Bronchial epithelial cell (primary cell): ENCODE measurements around the gene TMEM14B. TPM values are rescaled to one million over a fixed set of nuclear protein-coding genes. Genes with fewer than 3 reads are reported as not detected.
"Not testable (repeated sequence)": the region's sequence is repeated elsewhere in the genome, so short reads cannot be mapped to it uniquely, and the experiment has no call there.

Source experiments
- DNase-seq: peaks from one replicate; pipeline ENCODE4 v3.0.0-alpha.2; 2010; ENCODE audit warnings: low read depth
- FAIRE-seq: peaks from 2 replicates; lab custom pipeline; 2011; peaks lifted over from hg19 to GRCh38; lab: Jason Lieb, UNC
- H3K27me3 ChIP-seq: 2 replicates; pipeline ENCODE4 v1.5.1; 2011; ENCODE audit warnings: low read length; ENCODE audit not compliant: control insufficient read depth, insufficient read depth
- H3K36me3 ChIP-seq: 2 replicates; pipeline ENCODE4 v1.5.1; 2011; ENCODE audit warnings: low read length; ENCODE audit not compliant: control insufficient read depth, insufficient read depth
- H3K4me3 ChIP-seq: 2 replicates; pipeline ENCODE4 v1.5.1; 2011; ENCODE audit warnings: mild to moderate bottlenecking, low read depth, low read length, control low read depth
- total RNA-seq: library from RNA; depleted of rRNA; stranded (reverse); fragments of >200 nt; gene quantifications from 2 replicates; pipeline ENCODE4 v1.2.1, GENCODE V29; 2014
- TF ChIP-seq, protein P1 (sequence below): IDR thresholded peaks from 2 replicates; pipeline ENCODE4 v1.5.1; 2011; ENCODE audit warnings: mild to moderate bottlenecking, moderate library complexity, low read length, control low read depth, inconsistent platforms; ENCODE audit not compliant: insufficient read depth, severe bottlenecking

The TMEM14B gene
- total RNA-seq, 1 donor from 2014 or later = 55.8 TPM

- no peak for DNase-seq
These were observed 21.9 kb upstream of the TMEM14B start for GRCh38 chr6:10725716-10726115.

DNA sequence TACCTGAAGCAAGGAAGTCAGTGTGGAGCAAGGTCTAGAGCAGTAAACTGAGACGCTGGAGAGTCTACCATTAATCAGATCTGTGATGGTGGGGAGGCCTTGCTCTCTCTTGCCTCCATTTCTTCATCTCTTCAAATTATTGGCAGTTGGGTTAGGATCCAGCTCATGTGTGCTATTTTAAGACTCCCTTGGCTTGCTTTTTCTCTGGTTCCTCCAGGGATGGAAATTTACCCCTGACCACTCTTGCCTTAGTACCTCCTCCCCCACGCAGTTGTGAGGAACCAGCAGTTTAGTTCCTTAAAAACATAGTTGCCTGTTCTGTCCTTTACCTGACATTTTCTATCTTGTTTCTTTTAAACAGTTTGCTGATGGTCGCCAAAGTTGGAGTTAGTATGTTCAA lies 17.4 kb upstream of the TMEM14B start:
- no peak for DNase-seq
- FAIRE-seq = no peak
- H3K36me3 ChIP-seq = peaks cover 15% of the 10 kb centered on the region

More at GRCh38 chr6:10725716-10726115, 21.9 kb upstream of the TMEM14B start:
- Histone ChIP-seq H3K36me3 (peaks cover 19% of the 10 kb centered on the region), H3K4me3 (no peak overlapping the region), H3K27me3 (no peaks in the 10 kb centered on the region)
- no peak for FAIRE-seq
- TF ChIP-seq, protein P1, sequence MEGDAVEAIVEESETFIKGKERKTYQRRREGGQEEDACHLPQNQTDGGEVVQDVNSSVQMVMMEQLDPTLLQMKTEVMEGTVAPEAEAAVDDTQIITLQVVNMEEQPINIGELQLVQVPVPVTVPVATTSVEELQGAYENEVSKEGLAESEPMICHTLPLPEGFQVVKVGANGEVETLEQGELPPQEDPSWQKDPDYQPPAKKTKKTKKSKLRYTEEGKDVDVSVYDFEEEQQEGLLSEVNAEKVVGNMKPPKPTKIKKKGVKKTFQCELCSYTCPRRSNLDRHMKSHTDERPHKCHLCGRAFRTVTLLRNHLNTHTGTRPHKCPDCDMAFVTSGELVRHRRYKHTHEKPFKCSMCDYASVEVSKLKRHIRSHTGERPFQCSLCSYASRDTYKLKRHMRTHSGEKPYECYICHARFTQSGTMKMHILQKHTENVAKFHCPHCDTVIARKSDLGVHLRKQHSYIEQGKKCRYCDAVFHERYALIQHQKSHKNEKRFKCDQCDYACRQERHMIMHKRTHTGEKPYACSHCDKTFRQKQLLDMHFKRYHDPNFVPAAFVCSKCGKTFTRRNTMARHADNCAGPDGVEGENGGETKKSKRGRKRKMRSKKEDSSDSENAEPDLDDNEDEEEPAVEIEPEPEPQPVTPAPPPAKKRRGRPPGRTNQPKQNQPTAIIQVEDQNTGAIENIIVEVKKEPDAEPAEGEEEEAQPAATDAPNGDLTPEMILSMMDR = no peak

DNA sequence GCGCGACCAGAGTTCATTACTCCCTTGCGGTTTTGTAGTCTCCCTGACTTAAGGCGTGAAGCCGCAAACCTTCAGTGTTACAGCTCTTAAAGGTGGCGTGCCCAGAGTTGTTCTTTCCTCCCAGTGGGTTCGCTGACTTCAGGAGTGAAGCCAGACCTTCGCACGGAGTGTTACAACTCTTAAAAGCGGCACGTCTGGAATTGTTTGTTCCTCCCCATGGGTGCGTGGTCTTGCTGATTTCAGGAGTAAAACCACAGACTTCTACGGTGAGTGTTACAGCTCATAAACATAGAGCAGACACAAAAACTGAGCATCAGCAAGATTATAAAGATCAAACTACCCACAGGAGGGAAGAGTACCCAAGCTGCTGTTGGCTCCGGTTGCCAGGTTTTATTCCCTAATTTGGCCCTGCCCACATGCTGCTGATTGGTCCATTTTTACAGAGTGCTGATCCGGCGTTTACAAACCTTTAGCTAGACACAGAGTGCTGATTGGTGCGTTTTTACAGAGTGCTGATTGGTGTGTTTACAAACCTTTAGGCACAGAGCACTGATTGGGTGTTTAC lies 14.4 kb upstream of the TMEM14B start:
- Histone ChIP-seq H3K27me3 (no peaks in the 10 kb centered on the region), H3K36me3 (peaks cover 5% of the 10 kb centered on the region), H3K4me3 (no peak overlapping the region)
- TF ChIP-seq, protein P1 = no peak
- no peak for FAIRE-seq
- DNase-seq = no peak

More for the DNA sequence above, 17.4 kb upstream of the TMEM14B start:
- Histone ChIP-seq H3K4me3 (no peak overlapping the region), H3K27me3 (no peaks in the 10 kb centered on the region)
- TF ChIP-seq, protein P1 = no peak

DNA sequence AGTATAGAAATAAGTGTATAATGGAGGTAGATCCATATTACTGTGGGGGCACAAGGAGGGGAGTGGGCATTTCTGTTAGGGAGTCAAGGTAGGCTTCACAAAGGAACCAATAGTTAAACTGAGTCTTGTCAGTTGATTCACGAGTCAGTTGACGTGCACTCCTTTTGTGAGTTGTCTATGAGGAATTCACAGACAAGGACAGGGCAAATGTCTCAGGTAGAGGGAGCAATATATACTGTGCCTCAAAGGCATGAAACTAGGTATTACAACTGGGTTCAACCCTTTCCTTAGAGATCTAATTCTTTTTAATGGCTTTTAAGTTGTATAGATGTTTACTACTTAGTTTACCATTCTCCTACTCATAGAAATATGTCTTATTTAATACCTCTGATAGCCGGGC lies 13.7 kb upstream of the TMEM14B start:
- FAIRE-seq (no peak), DNase-seq (peak; percentile 59)
- H3K4me3 ChIP-seq = no peak overlapping the region
- peaks cover 4% of the 10 kb centered on the region for H3K36me3 ChIP-seq
- no peaks in the 10 kb centered on the region for H3K27me3 ChIP-seq
- TF ChIP-seq, protein P1 = no peak

DNA sequence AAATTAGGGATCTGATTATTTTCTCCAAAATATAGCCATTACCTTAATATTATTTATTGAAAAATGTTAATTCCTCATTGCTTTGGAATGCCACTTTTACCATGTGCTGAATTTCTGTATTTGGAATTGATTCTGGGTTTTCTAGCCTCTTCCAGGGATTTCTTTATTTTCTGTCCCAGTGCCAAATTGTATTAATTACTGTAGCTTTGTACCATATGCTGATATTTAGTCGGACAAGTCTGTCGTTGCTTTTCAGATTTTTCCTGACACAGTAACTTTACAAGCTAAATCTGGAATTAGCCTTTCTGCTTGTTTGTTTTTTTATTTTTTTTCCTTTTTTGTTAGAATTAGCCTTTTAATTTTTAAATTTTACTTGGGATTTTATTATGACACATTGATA lies 10.9 kb upstream of the TMEM14B start:
- no peak overlapping the region for H3K4me3 ChIP-seq
- peaks cover 3% of the 10 kb centered on the region for H3K36me3 ChIP-seq
- no peak for FAIRE-seq
- TF ChIP-seq, protein P1 = no peak
- no peaks in the 10 kb centered on the region for H3K27me3 ChIP-seq
- DNase-seq = no peak

DNA sequence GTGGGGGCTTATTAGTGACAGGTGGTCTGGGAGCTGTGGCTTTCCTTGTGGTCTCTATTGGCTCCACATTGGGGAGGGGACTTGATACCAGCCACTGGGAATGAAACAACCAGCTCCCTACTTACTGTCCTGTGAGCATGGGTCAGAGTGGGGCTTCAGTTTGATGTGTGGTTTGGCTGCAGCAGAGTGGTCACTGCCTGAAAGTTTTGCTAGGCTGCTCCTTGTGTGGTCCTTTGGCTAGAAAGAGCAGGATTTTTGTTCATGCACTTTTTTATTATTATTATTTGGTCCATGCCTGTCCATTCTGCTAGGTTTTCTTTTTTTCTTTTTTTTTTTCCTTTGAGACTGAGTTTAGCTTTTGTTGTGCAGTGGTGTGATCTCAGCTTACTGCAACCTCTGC lies 7.5 kb upstream of the TMEM14B start:
- TF ChIP-seq, protein P1 = no peak
- peaks cover 1% of the 10 kb centered on the region for H3K36me3 ChIP-seq
- DNase-seq (no peak), FAIRE-seq (no peak)
- H3K4me3 ChIP-seq = no peak overlapping the region
- H3K27me3 ChIP-seq = no peaks in the 10 kb centered on the region

DNA sequence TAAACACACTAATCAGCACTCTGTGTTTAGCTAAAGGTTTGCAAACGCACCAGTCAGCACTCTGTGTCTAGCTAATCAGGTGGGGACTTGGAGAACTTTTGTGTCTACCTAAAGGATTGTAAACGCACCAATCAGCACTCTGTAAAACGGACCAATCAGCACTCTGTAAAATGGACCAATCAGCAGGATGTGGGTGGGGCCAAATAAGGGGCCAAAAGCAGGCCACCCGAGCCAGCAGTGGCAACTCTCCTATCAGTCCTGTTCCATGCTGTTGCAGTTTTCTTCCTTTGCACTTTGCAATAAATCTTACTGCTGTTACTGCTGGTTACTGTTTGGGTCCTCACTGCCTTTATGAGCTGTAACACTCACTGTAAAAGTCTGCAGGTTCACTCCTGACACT lies 6.0 kb upstream of the TMEM14B start:
- DNase-seq, H3K4me3 ChIP-seq, H3K36me3 ChIP-seq, H3K27me3 ChIP-seq, FAIRE-seq: not testable (repeated sequence)
